Measurements from ENCODE around the gene PHF10.

- TF ChIP-seq POLR2AphosphoS5 (IDR thresholded peaks at IDR 0.05; ENCODE audit: borderline replicate concordance, low read depth, low read length): no peak
- no peak for TF ChIP-seq EZH2 (IDR thresholded peaks at IDR 0.05)
These were observed 258 bp downstream of the PHF10 start for GRCh38 chr6:169723991-169724493.

Measured in SK-N-MC (cell line).